A549 (cell line): ENCODE data around the gene PSMC5.

Source experiments
- BHLHE40 ChIP-seq: IDR thresholded peaks from 2 replicates; pipeline ENCODE4 v1.6.1; 2012; ENCODE audit warnings: low read depth, low read length, inconsistent platforms
- CEBPB ChIP-seq, 2 experiments: fragments of >200 bp in 1 of 2; sonication (Bioruptor Twin) in 1 of 2; formaldehyde crosslinking in 1 of 2; IDR thresholded peaks; 2 replicates each; pipeline ENCODE4 v1.6.1; 2012 to 2016
- CTCF ChIP-seq: fragments of >200 bp; sonication (Bioruptor Twin); formaldehyde crosslinking; IDR thresholded peaks from 3 replicates; pipeline ENCODE4 v1.5.1; 2016
- HDAC2 ChIP-seq: fragments of 200-600 bp; sonication (generic); IDR thresholded peaks from 2 replicates; pipeline ENCODE4 v1.6.1; 2016
- JUN ChIP-seq, 2 experiments: fragments of >200 bp; sonication (Bioruptor Twin); formaldehyde crosslinking; IDR thresholded peaks; 2 replicates in 1 of 2; 3 replicates in 1 of 2; pipeline ENCODE4 v1.6.1; 2016 to 2017
- MAFK ChIP-seq: fragments of 450-650 bp; IDR thresholded peaks from 2 replicates; pipeline ENCODE4 v1.6.1; 2014; ENCODE audit not compliant: partially characterized antibody
- MYC ChIP-seq: IDR thresholded peaks from 2 replicates; pipeline ENCODE4 v1.6.1; 2012; ENCODE audit warnings: mild to moderate bottlenecking, inconsistent platforms, low read length, improper control_type of control experiment, borderline replicate concordance
- NR3C1 ChIP-seq: fragments of >200 bp; sonication (Bioruptor Twin); formaldehyde crosslinking; IDR thresholded peaks from 3 replicates; pipeline ENCODE4 v1.6.1; 2017
- REST ChIP-seq: fragments of 200-600 bp; sonication (generic); IDR thresholded peaks from 2 replicates; pipeline ENCODE4 v1.6.1; 2016; ENCODE audit warnings: antibody characterized with exemption, mild to moderate bottlenecking, moderate library complexity
- SMC3 ChIP-seq: fragments of >200 bp; sonication (Bioruptor Twin); formaldehyde crosslinking; IDR thresholded peaks from 3 replicates; pipeline ENCODE4 v1.6.1; 2018; ENCODE audit warnings: inconsistent platforms
- TF ChIP-seq, protein P1 (sequence below): fragments of 150-350 bp; IDR thresholded peaks from 2 replicates; pipeline ENCODE4 v1.6.1; 2014; ENCODE audit warnings: low read depth, mild to moderate bottlenecking, low read length

DNA sequence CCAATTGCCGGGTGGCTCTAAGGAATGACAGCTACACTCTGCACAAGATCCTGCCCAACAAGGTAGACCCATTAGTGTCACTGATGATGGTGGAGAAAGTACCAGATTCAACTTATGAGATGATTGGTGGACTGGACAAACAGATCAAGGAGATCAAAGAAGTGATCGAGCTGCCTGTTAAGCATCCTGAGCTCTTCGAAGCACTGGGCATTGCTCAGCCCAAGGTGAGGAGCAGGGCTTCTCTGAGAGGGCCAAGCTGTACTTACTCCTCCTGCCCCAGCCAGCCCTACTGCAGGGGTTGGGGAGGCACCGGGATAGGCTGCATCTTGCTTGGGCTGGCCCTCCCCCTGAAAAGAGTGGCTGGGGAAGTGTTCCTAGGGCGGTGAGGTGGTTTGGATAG, 3.0 kb downstream of the PSMC5 start:
- TF ChIP-seq NR3C1 (no peak), CTCF (no peak), HDAC2 (no peak), SMC3 (no peak), MYC (no peak), MAFK (no peak), JUN (IDR thresholded peaks at IDR 0.05) (no peak), CEBPB (IDR thresholded peaks at IDR 0.05) (no peak), BHLHE40 (no peak), REST (no peak)
- TF ChIP-seq, protein P1, sequence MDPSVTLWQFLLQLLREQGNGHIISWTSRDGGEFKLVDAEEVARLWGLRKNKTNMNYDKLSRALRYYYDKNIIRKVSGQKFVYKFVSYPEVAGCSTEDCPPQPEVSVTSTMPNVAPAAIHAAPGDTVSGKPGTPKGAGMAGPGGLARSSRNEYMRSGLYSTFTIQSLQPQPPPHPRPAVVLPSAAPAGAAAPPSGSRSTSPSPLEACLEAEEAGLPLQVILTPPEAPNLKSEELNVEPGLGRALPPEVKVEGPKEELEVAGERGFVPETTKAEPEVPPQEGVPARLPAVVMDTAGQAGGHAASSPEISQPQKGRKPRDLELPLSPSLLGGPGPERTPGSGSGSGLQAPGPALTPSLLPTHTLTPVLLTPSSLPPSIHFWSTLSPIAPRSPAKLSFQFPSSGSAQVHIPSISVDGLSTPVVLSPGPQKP: no peak
